A549 (cell line): ENCODE measurements around the gene GIMAP2. TPM values are rescaled to one million over a fixed set of nuclear protein-coding genes. Genes with fewer than 3 reads are reported as not detected.
A peak's percentile ranks its signal among the peaks of the same experiment; 100 is the strongest.

Source experiments
- ATAC-seq, 2 experiments: fragments of 200-7000 bp in 1 of 2; fragments of >200 bp in 1 of 2; cut with Nextera tagmentation in 1 of 2; cut with Tn5 transposase in 1 of 2; 3 replicates each; pipeline versions ENCODE4 v1.8.0 to v1.9.1; 2018 to 2020; ENCODE audit warnings: mild to moderate bottlenecking in 1 of 2, moderate library complexity in 1 of 2
- CTCF ChIA-PET: fragments of 300-600 bp; sonication (Branson Sonifier 250); formaldehyde crosslinking; extraction: SDS; loops from one replicate; lab custom pipeline; 2021; ENCODE audit warnings: antibody characterized with exemption, inconsistent platforms; lab: Yijun Ruan, JAX
- POLR2A ChIA-PET: fragments of 350-600 bp; formaldehyde crosslinking; extraction: SDS; loops from one replicate; lab custom pipeline; 2021; ENCODE audit warnings: antibody characterized with exemption, inconsistent platforms; lab: Yijun Ruan, JAX
- DNase-seq, 2 experiments: peaks; one replicate each; pipeline versions ENCODE4 v3.0.0 to v3.0.0-alpha.2; 2011 to 2016; ENCODE audit warnings: low read depth in 1 of 2, low spot score in 1 of 2
- FAIRE-seq: peaks from 2 replicates; lab custom pipeline; 2011; peaks lifted over from hg19 to GRCh38; lab: Jason Lieb, UNC
- H3K27ac ChIP-seq, 2 experiments: fragments of >200 bp; sonication (Bioruptor Twin); formaldehyde crosslinking; 3 replicates each; pipeline ENCODE4 v1.5.1; 2016 to 2017
- H3K4me1 ChIP-seq: fragments of >200 bp; sonication (Bioruptor Twin); formaldehyde crosslinking; 3 replicates; pipeline ENCODE4 v1.6.1; 2016
- H3K4me2 ChIP-seq: fragments of >200 bp; sonication (Bioruptor Twin); formaldehyde crosslinking; 3 replicates; pipeline ENCODE4 v1.6.1; 2016
- H3K4me3 ChIP-seq: fragments of >200 bp; sonication (Bioruptor Twin); formaldehyde crosslinking; 3 replicates; pipeline ENCODE4 v1.5.1; 2016
- H3K9me3 ChIP-seq: fragments of >200 bp; sonication (Bioruptor Twin); formaldehyde crosslinking; 3 replicates; pipeline ENCODE4 v1.6.1; 2016
- BCL3 ChIP-seq: fragments of >200 bp; sonication (Bioruptor Twin); formaldehyde crosslinking; IDR thresholded peaks from 3 replicates; pipeline ENCODE4 v1.6.1; 2016
- BHLHE40 ChIP-seq: IDR thresholded peaks from 2 replicates; pipeline ENCODE4 v1.6.1; 2012; ENCODE audit warnings: low read depth, low read length, inconsistent platforms
- CBX2 ChIP-seq: fragments of 200-600 bp; sonication (generic); IDR thresholded peaks from 2 replicates; pipeline ENCODE4 v1.6.1; 2016; ENCODE audit warnings: low read depth, mild to moderate bottlenecking, borderline replicate concordance
- CHD2 ChIP-seq: fragments of 150-350 bp; IDR thresholded peaks from 2 replicates; pipeline ENCODE4 v1.6.1; 2014; ENCODE audit warnings: low read length; ENCODE audit not compliant: partially characterized antibody
- EHMT2 ChIP-seq: fragments of 200-600 bp; sonication (generic); IDR thresholded peaks from 2 replicates; pipeline ENCODE4 v1.6.1; 2016; ENCODE audit warnings: antibody characterized with exemption, low read depth, mild to moderate bottlenecking, moderate library complexity
- EP300 ChIP-seq, 2 experiments: fragments of >200 bp; sonication (Bioruptor Twin); formaldehyde crosslinking; IDR thresholded peaks; 2 replicates in 1 of 2; 3 replicates in 1 of 2; pipeline ENCODE4 v1.6.1; 2016 to 2017
- ESRRA ChIP-seq: fragments of 150-350 bp; IDR thresholded peaks from 2 replicates; pipeline ENCODE4 v1.6.1; 2014; ENCODE audit warnings: mild to moderate bottlenecking, low read length, borderline replicate concordance
- FOSB ChIP-seq: fragments of 250-450 bp; sonication (Bioruptor Pico); IDR thresholded peaks from 2 replicates; pipeline ENCODE4 v1.5.0; 2020; ENCODE audit warnings: mild to moderate bottlenecking, moderate library complexity
- FOSL2 ChIP-seq, 2 experiments: fragments of 450-650 bp in 1 of 2; fragments of >200 bp in 1 of 2; sonication (Bioruptor Twin) in 1 of 2; formaldehyde crosslinking; IDR thresholded peaks; 2 replicates each; pipeline versions ENCODE4 v1.5.0 to v1.6.1; 2016 to 2020; ENCODE audit warnings: mild to moderate bottlenecking in 1 of 2, moderate library complexity in 1 of 2
- GATA3 ChIP-seq: IDR thresholded peaks from 2 replicates; pipeline ENCODE4 v1.6.1; 2012; ENCODE audit warnings: borderline replicate concordance
- HDAC2 ChIP-seq: fragments of 200-600 bp; sonication (generic); IDR thresholded peaks from 2 replicates; pipeline ENCODE4 v1.6.1; 2016
- HES2 ChIP-seq: fragments of >200 bp; sonication (Bioruptor Twin); formaldehyde crosslinking; IDR thresholded peaks from 2 replicates; pipeline ENCODE4 v1.6.1; 2016
- HOXA7 ChIP-seq: fragments of 250-450 bp; sonication (Bioruptor Pico); IDR thresholded peaks from 2 replicates; pipeline ENCODE4 v1.5.0; 2020; ENCODE audit warnings: mild to moderate bottlenecking, moderate library complexity
- HOXB13 ChIP-seq: fragments of 250-450 bp; sonication (Bioruptor Pico); IDR thresholded peaks from 2 replicates; pipeline ENCODE4 v1.5.0; 2020; ENCODE audit warnings: low read depth, mild to moderate bottlenecking, moderate library complexity
- HOXB5 ChIP-seq: fragments of 250-450 bp; sonication (Bioruptor Pico); IDR thresholded peaks from 2 replicates; pipeline ENCODE4 v1.5.0; 2020; ENCODE audit warnings: mild to moderate bottlenecking, moderate library complexity
- JUN ChIP-seq, 2 experiments: fragments of >200 bp; sonication (Bioruptor Twin); formaldehyde crosslinking; IDR thresholded peaks; 2 replicates in 1 of 2; 3 replicates in 1 of 2; pipeline ENCODE4 v1.6.1; 2016 to 2017
- JUNB ChIP-seq: fragments of >200 bp; sonication (Bioruptor Twin); formaldehyde crosslinking; IDR thresholded peaks from 2 replicates; pipeline ENCODE4 v1.6.1; 2016
- KDM1A ChIP-seq: fragments of 200-600 bp; sonication (generic); IDR thresholded peaks from 2 replicates; pipeline ENCODE4 v1.6.1; 2016; ENCODE audit warnings: low read depth, mild to moderate bottlenecking
- MAX ChIP-seq: IDR thresholded peaks from 2 replicates; pipeline ENCODE4 v1.6.1; 2012
- POLR2A ChIP-seq: IDR thresholded peaks from 2 replicates; pipeline ENCODE4 v1.6.1; 2012; ENCODE audit warnings: mild to moderate bottlenecking, low read length
- POLR2AphosphoS2 ChIP-seq: conservative IDR thresholded peaks from 2 replicates; pipeline ENCODE4 v1.6.1; 2012; ENCODE audit warnings: low read length, improper control_type of control experiment, inconsistent platforms
- ZSCAN20 ChIP-seq: fragments of 250-450 bp; sonication (Bioruptor Pico); IDR thresholded peaks from 2 replicates; pipeline ENCODE4 v1.8.0; 2022; ENCODE audit warnings: mild to moderate bottlenecking, moderate library complexity
- WGBS: methylation state at CpG from one replicate; pipeline ENCODE4 v1.1.6; 2017; ENCODE audit errors: missing lambda C conversion rate; 5-methylcytosine and 5-hydroxymethylcytosine counted together
- polyA plus RNA-seq, 4 experiments: library from polyadenylated mRNA; depleted of rRNA in 3 of 4; stranded (reverse); fragments of >200 nt; fragmentation: RNase III in 1 of 4; extraction: RNeasy Plus Mini Kit Qiagen cat#74134 plus additional on column Dnase treatment in 1 of 4; gene quantifications; 2 replicates in 3 of 4; 3 replicates in 1 of 4; pipeline ENCODE4 v1.2.3, GENCODE V29; 2011 to 2017
- TF ChIP-seq, protein P1 (sequence below): fragments of 250-450 bp; sonication (Bioruptor Pico); IDR thresholded peaks from 2 replicates; pipeline ENCODE4 v1.5.0; 2021; ENCODE audit warnings: mild to moderate bottlenecking, moderate library complexity, borderline replicate concordance
- TF ChIP-seq, protein P2 (sequence below): IDR thresholded peaks from 2 replicates; pipeline ENCODE4 v1.6.1; 2012; ENCODE audit warnings: low read depth, borderline replicate concordance

GIMAP2 gene
- polyA plus RNA-seq, 2 of the 4 experiments (the other 2 are of a cell fraction): 0.14 TPM; not detected in 1

- CTCF ChIA-PET: no interaction called here
- H3K4me1 ChIP-seq: no peaks in the 10 kb centered on the region
- H3K27ac ChIP-seq: no peak overlapping the region
- POLR2A ChIA-PET: no interaction called here
- no peak overlapping the region for H3K4me2 ChIP-seq
- DNase-seq: no peak
- 0% methylated on average over 1 of the region's 1 CpG for WGBS
- no peak for TF ChIP-seq JUN (IDR thresholded peaks at IDR 0.05)
- TF ChIP-seq POLR2A: no peak
- TF ChIP-seq HDAC2: no peak
- no peak for TF ChIP-seq FOSB (CRISPR knock-in tag)
- no peak for TF ChIP-seq POLR2AphosphoS2
- TF ChIP-seq HOXB5: no peak
- TF ChIP-seq CHD2: no peak
- TF ChIP-seq EP300 (IDR thresholded peaks at IDR 0.05): no peak
- TF ChIP-seq BHLHE40: no peak
- no peak for FAIRE-seq
- no peak overlapping the region for H3K4me3 ChIP-seq
- peaks cover 13% of the 10 kb centered on the region; the same call in 1 of the 3 replicates for H3K9me3 ChIP-seq
- no peak for ATAC-seq
These were observed 17.7 kb downstream of the GIMAP2 start for GRCh38 chr7:150703209-150703608.

DNA sequence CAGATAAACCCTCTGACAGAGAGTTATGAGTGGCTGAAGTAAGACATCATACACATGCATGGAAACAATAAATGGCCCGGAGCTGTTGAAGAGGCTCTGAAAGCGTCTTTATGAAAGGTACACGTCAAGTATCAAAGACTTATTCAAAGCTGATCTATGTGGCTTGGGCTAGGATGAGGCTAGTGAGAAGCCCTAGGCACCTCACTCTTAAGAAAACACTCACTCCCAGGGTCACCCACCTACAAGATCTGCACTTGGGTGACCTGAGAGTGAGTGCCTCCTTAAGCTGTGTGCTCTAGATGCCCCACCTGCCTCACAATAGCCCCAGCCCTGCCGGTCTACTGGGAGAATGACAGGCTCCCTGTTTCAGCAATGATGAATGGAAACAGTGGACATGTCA lies 29.8 kb downstream of the GIMAP2 start:
- Histone ChIP-seq H3K9me3 (no peaks in the 10 kb centered on the region), H3K27ac (no peak overlapping the region), H3K4me1 (no peaks in the 10 kb centered on the region), H3K4me2 (no peak overlapping the region), H3K4me3 (no peak overlapping the region)
- WGBS: 27% methylated on average over 4 of the region's 4 CpGs
- FAIRE-seq: no peak
- CTCF ChIA-PET: no interaction called here
- peak in 1 of 2 experiments; percentile 56; a peak in 2 of 6 replicates for ATAC-seq
- DNase-seq: no peak
- POLR2A ChIA-PET: no interaction called here
- no peak for TF ChIP-seq ESRRA

- Histone ChIP-seq H3K4me2 (no peak overlapping the region), H3K27ac (no peak overlapping the region), H3K4me1 (no peaks in the 10 kb centered on the region)
- ChIA-PET CTCF (no interaction called here), POLR2A (no interaction called here)
- FAIRE-seq (no peak), ATAC-seq (no peak), DNase-seq (no peak)
- 8% methylated on average over 4 of the region's 4 CpGs for WGBS
- no peak for TF ChIP-seq CBX2
- TF ChIP-seq EHMT2: no peak
- no peak for TF ChIP-seq BCL3
- TF ChIP-seq HES2: no peak
- no peak for TF ChIP-seq FOSL2 (IDR thresholded peaks at IDR 0.05)
- TF ChIP-seq FOSL2 (CRISPR knock-in tag; IDR thresholded peaks at IDR 0.05): no peak
- no peak for TF ChIP-seq HOXB13 (CRISPR knock-in tag)
- TF ChIP-seq MAX: no peak
- TF ChIP-seq JUNB: no peak
- TF ChIP-seq HOXB5: no peak
- no peak for TF ChIP-seq HDAC2
- no peak for TF ChIP-seq EP300 (IDR thresholded peaks at IDR 0.05)
- TF ChIP-seq HOXA7 (CRISPR knock-in tag): no peak
- TF ChIP-seq FOSB (CRISPR knock-in tag): no peak
- TF ChIP-seq, protein P1, sequence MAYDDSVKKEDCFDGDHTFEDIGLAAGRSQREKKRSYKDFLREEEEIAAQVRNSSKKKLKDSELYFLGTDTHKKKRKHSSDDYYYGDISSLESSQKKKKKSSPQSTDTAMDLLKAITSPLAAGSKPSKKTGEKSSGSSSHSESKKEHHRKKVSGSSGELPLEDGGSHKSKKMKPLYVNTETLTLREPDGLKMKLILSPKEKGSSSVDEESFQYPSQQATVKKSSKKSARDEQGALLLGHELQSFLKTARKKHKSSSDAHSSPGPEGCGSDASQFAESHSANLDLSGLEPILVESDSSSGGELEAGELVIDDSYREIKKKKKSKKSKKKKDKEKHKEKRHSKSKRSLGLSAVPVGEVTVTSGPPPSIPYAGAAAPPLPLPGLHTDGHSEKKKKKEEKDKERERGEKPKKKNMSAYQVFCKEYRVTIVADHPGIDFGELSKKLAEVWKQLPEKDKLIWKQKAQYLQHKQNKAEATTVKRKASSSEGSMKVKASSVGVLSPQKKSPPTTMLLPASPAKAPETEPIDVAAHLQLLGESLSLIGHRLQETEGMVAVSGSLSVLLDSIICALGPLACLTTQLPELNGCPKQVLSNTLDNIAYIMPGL (CRISPR knock-in tag): no peak
- TF ChIP-seq, protein P2, sequence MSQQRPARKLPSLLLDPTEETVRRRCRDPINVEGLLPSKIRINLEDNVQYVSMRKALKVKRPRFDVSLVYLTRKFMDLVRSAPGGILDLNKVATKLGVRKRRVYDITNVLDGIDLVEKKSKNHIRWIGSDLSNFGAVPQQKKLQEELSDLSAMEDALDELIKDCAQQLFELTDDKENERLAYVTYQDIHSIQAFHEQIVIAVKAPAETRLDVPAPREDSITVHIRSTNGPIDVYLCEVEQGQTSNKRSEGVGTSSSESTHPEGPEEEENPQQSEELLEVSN: no peak
- TF ChIP-seq KDM1A: no peak
- TF ChIP-seq GATA3: no peak
- no peak for TF ChIP-seq ZSCAN20 (CRISPR knock-in tag)
- no peak for TF ChIP-seq JUN (IDR thresholded peaks at IDR 0.05)
- TF ChIP-seq, all 56 proteins: peak for 0
- no peak overlapping the region for H3K4me3 ChIP-seq
- H3K9me3 ChIP-seq: no peaks in the 10 kb centered on the region
These were observed 30.2 kb downstream of the GIMAP2 start for GRCh38 chr7:150715738-150716137.
